ENCODE data around the gene CSRNP3.

DNA sequence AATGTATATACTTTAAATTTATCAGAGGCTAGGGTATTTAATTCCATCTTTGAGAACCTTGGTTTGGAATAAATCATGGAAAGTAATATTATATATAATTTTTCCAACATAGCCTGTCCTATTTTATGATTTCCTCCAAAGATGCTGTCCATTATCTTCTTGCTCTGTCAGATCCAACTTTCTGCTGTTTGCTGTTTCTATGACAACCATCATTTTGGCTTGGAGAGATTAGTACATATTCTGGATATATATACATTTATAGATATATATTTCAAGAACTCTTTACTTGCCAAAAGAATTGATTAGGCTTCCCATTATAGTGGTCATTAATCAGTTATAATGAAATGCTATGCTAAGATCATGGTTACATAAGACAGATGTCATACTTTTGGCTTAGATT is 31.3 kb downstream of the CSRNP3 start:
- TF ChIP-seq CTCF (IDR thresholded peaks at IDR 0.05) = no peak
- TF ChIP-seq POLR2A (IDR thresholded peaks at IDR 0.05) = no peak
